ENCODE data around the gene STRIP1.
A peak's percentile ranks its signal among the peaks of the same experiment; 100 is the strongest.

Gene STRIP1

GRCh38 chr1:109989506-109990301 is 44.7 kb upstream of the STRIP1 start:
- Histone ChIP-seq H3K27me3 (ENCODE audit: control insufficient read depth, insufficient read depth, low read length) (no peaks in the 10 kb centered on the region), H3K9ac (no peak overlapping the region), H3K27ac (no peak overlapping the region), H3K4me1 (peaks cover 21% of the 10 kb centered on the region), H3K36me3 (ENCODE audit: control insufficient read depth, insufficient read depth, low read length) (no peaks in the 10 kb centered on the region), H3K4me2 (ENCODE audit: low read length) (peak overlapping the region; percentile 42), H3K9me3 (ENCODE audit: control insufficient read depth, low read length) (no peaks in the 10 kb centered on the region), H3K79me2 (peaks cover 44% of the 10 kb centered on the region), H2AFZ (no peak overlapping the region), H3K4me3 (ENCODE audit: low read depth, low read length) (peak overlapping the region; percentile 27)
- TF ChIP-seq CTCF (IDR thresholded peaks at IDR 0.05): no peak

- TF ChIP-seq CTCF (IDR thresholded peaks at IDR 0.05): no peak
- no peaks in the 10 kb centered on the region for H3K9me3 ChIP-seq (ENCODE audit: control insufficient read depth, low read length)
- peaks cover 43% of the 10 kb centered on the region for H3K79me2 ChIP-seq
- H3K9ac ChIP-seq: no peak overlapping the region
- no peak overlapping the region for H2AFZ ChIP-seq
- peaks cover 21% of the 10 kb centered on the region for H3K4me1 ChIP-seq
- peak overlapping the region; percentile 42 for H3K4me2 ChIP-seq (ENCODE audit: low read length)
- H3K36me3 ChIP-seq (ENCODE audit: control insufficient read depth, insufficient read depth, low read length): no peaks in the 10 kb centered on the region
- no peaks in the 10 kb centered on the region for H3K27me3 ChIP-seq (ENCODE audit: control insufficient read depth, insufficient read depth, low read length)
- no peak overlapping the region for H3K27ac ChIP-seq
- H3K4me3 ChIP-seq (ENCODE audit: low read depth, low read length): peak overlapping the region; percentile 27
Observed at GRCh38 chr1:109990302-109990653, 44.1 kb upstream of the STRIP1 start.

DNA sequence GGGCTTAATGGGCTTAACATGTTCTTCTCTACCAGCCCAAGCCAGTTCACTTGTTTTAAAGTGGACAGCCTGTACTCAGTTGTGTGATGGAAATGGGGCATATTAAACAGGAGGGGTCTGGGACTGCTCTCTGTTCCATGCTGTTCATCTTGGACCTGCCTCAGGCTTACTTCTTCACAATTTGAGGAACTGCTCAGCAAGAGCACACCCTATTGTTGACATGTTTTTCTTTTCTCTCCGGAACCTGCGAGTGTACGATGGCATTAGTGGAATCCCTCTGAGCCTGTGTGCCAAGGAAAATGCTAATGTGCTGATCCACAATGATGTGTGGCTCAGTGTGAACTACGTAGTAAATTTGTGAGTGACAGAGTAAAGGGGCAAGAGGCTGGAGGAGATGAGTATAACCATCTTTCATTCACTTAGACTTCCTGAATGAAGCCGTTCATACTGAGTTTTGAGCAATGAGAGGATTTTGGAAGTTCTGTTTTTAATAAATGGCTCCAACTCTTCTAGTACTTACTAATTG is 43.0 kb upstream of the STRIP1 start:
- H3K4me1 ChIP-seq: peaks cover 26% of the 10 kb centered on the region
- no peak overlapping the region for H3K27ac ChIP-seq
- no peak for TF ChIP-seq CTCF (IDR thresholded peaks at IDR 0.05)
- no peaks in the 10 kb centered on the region for H3K36me3 ChIP-seq (ENCODE audit: control insufficient read depth, insufficient read depth, low read length)
- peaks cover 39% of the 10 kb centered on the region for H3K79me2 ChIP-seq
- no peak overlapping the region for H3K4me3 ChIP-seq (ENCODE audit: low read depth, low read length)
- no peaks in the 10 kb centered on the region for H3K9me3 ChIP-seq (ENCODE audit: control insufficient read depth, low read length)
- no peak overlapping the region for H3K4me2 ChIP-seq (ENCODE audit: low read length)
- no peak overlapping the region for H2AFZ ChIP-seq
- H3K9ac ChIP-seq: no peak overlapping the region
- no peaks in the 10 kb centered on the region for H3K27me3 ChIP-seq (ENCODE audit: control insufficient read depth, insufficient read depth, low read length)

DNA sequence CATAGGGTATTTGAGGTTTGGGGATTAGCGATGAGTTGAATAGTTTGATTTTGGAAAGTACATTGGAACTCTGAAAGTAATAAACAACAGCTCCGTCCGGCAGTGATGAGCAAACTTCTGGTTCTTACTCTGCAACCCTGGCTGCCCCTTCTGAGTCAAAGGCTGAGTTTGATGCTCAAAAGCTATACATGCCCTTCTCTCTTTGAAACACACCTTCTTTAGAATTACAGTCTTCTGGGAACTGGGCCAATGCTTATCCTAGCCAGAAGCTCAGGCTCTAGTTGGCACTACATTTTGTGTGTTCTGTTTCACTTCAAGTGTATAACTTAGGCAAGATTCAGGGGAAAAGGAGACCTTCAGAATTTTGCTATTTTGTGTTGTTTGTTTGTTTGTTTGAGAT is 40.5 kb upstream of the STRIP1 start:
- Histone ChIP-seq H3K27ac (no peak overlapping the region), H2AFZ (no peak overlapping the region), H3K27me3 (ENCODE audit: control insufficient read depth, insufficient read depth, low read length) (no peaks in the 10 kb centered on the region), H3K9me3 (ENCODE audit: control insufficient read depth, low read length) (no peaks in the 10 kb centered on the region), H3K36me3 (ENCODE audit: control insufficient read depth, insufficient read depth, low read length) (no peaks in the 10 kb centered on the region), H3K9ac (no peak overlapping the region), H3K4me2 (ENCODE audit: low read length) (peak overlapping the region; percentile 8), H3K79me2 (peaks cover 23% of the 10 kb centered on the region), H3K4me3 (ENCODE audit: low read depth, low read length) (no peak overlapping the region), H3K4me1 (peaks cover 18% of the 10 kb centered on the region)
- TF ChIP-seq CTCF (IDR thresholded peaks at IDR 0.05): no peak

DNA sequence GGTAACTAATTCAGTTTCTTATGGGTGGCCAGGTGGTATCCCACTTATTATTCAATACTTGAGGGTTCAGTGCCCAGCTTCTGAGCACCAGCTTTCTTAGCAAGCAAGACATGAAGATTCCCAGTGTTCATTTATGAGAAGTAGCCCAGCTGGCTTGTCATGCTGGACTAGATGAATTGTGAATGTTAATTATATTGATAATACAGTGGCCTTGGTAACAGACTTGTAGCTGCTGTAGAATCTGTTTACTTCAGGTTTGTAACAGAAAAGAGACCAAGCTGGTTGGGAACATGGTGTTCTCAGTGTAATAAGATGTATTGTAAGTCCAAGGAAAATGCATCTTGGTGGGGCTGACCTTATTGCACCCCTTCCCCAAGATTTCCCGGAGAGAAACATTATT is 39.8 kb upstream of the STRIP1 start:
- no peak for TF ChIP-seq CTCF (IDR thresholded peaks at IDR 0.05)
- no peaks in the 10 kb centered on the region for H3K9me3 ChIP-seq (ENCODE audit: control insufficient read depth, low read length)
- no peaks in the 10 kb centered on the region for H3K36me3 ChIP-seq (ENCODE audit: control insufficient read depth, insufficient read depth, low read length)
- H3K27me3 ChIP-seq (ENCODE audit: control insufficient read depth, insufficient read depth, low read length): no peaks in the 10 kb centered on the region
- H3K4me3 ChIP-seq (ENCODE audit: low read depth, low read length): no peak overlapping the region
- H3K27ac ChIP-seq: peak overlapping the region; percentile 15
- H3K9ac ChIP-seq: no peak overlapping the region
- H3K4me1 ChIP-seq: peaks cover 15% of the 10 kb centered on the region
- peaks cover 21% of the 10 kb centered on the region for H3K79me2 ChIP-seq
- peak overlapping the region; percentile 1 for H3K4me2 ChIP-seq (ENCODE audit: low read length)
- no peak overlapping the region for H2AFZ ChIP-seq
